HPDE6-E6E7 (cell line): ENCODE results near the gene PAK1.
"Not testable (repeated sequence)": the region's sequence is repeated elsewhere in the genome, so short reads cannot be mapped to it uniquely, and the experiment has no call there.

Experiments used
- DNase-seq: peaks from one replicate; pipeline ENCODE4 v3.0.0; 2011; ENCODE audit warnings: missing footprints; ENCODE audit errors: extremely low spot score

Gene PAK1

DNA sequence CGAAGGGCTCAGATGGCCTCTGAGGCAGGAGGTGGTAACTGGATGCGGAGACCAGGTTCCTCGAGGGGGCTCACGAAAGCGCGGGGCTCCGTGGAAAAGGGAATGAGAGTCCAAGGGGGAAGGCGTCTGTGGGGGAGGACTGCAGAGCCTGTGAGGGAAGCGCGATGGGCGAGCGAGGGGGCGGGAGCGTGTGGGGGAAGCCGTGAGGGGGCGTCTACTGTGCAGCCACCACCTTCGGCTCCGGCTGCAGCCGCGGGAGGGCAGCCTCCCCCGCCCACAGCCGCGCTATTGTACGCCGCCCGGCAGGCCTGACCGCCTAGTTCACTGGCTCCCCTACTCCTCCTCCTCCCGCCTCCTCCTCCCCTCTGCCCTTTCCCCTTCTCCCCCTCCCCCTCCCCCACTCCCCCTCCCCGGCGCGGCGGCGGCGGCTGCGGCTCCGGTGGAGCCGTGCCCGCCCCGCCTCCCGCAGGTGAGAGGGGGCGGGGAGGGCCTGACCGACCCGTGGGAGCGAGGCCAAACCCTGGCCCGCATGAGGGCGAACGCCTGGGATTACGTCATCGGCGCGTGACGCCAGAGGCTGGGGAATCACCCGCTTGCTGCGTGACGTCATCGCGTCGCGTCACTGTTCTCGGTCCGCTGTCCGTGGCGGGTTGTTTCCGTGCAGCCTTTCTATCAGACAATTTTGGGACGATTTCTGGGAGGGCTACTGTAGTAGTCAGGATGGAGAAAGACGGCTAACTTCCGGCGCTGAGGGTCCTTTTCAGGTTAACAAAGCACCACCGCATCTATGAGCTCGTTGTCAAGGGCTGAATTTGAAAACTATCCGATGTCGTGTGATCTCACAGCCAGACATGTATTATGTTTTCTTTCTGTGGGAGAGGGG is at the start of gene PAK1:
TSS of gene PAK1 (minus strand) at position 294 of the 883 bp plus-strand sequence. CDS start 81,574 bp downstream, outside the sequence.
- peak; percentile 93 for DNase-seq

DNA sequence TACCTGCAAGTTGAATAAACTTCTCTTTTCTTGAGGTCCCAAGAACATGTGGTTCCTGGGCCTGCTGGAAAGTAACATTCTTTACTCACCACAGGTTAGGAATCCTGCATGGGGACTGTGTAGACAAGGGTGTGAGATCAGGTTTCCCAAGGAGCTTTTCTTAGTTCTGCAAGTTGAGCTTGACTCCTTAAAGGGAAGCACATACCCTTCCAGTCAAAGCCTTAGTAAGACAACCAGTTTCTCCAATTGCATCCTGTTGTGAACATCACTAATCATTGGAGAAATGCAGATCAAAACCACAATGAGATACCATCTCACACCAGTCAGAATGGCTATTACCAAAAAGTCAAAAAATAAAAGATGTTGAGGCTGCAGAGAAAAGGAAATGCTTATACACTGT is 48.3 kb upstream of the PAK1 start:
- no peak for DNase-seq

DNA sequence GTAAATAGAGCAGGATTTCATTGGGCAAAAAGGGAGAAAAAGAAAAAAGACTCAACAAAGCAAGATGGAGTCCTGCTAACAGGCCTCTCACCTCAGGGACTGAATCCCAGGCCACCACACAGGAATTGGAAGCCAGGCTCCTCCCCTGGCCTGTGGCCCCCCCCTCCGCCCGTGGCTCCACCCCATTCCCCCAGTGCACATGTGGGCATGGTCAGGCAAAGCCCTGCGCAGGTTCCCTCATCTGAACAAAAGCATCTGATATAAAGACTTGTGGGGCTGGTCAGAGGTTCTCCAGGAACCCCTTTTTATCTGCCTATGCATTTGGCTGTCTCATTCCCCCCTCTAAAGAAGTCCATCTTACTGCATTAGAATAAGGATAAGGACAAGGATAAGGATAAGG is 46.0 kb upstream of the PAK1 start:
- DNase-seq = no peak

DNA sequence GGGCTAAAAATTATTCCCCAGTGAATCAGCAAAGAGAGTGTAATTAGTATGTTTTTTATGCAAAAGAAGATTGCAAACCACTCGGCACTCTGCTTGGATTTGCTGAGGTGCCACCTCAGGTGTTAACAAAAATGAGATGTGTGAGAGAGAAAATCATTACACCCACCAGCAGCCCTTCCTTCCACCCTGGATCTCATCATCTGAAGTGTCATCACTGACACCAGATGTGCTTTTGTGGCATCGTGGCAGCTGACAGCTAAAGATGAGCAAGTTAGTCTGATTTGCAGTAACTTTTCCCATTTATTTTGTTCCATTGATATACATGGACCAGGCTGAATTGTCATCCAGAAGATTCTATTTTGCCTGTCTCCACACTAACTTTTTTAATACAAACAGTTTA is 44.6 kb upstream of the PAK1 start:
- no peak for DNase-seq

DNA sequence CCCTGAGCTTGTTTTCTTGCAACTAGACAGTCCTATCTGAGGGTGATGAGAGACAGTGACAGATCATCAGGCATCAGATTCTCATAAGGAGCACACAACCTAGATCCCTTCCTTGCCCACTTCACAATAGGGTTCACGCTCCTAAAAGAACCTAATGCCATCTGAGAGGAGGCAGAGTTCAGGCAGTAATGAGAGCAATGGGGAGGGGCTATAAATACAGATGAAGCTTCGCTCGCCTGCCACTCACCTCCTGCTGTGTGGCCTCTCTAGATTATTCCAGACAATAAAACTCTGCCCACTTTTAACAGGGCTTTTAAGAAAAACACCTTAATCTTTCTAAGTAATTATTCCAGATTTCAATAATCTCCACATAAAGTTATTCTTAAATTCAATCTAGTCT is 43.9 kb upstream of the PAK1 start:
- no peak for DNase-seq

DNA sequence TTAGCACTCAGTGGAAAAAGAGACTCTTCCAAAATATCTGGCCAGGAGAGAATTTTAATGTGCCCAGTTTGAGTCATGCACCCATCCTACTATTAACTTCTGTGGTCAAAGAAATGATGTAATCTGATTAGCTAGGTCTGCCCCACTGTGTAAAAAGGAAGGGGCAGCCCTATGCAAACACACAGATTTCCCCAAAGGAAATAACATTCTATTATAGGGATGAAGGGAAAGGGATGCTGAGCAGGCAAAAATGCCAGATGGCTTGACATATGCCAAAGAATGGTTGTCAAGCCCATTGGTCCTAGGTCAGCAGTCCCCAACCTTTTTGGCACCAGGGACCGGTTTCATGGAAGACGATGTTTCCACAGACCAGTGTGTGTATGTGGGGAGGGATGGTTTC is 43.3 kb upstream of the PAK1 start:
- DNase-seq = no peak

DNA sequence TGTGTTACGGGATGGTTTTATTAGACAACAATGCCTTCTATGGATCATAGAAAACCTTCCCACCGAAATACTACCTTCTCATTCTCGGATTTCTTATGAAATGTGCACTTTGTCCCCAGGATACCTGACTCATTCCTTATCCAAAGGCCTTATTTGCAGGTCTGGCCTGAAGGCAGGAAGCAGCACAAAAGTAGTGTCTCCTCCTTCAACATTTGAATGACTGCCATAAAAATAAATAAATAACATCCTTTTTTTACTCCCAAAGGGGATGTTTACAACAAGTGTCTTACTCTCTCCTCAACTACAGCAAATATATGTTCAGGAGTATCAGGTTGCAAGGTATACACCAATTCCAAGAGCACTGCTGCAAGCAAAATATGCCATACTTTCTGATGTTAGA is 41.6 kb upstream of the PAK1 start:
- DNase-seq = no peak

DNA sequence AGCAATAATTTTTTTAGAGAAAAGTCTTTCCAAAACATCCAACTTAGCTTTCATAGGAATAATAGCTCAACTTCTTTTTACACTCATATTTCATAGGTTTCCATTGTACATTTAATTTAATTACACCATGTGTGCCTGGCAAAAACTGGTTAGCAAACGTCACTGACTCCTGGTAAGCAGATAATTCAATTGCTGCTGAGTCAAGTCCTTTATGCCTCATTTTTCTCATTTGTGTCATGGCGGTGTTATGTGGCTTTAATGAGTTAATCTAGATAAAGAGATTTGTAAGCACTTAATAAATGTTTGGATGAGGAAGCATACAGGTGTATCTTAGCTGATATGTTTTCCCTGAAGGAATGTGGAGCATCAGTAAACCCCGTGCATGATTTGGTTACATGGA is 41.2 kb upstream of the PAK1 start:
- DNase-seq = no peak

DNA sequence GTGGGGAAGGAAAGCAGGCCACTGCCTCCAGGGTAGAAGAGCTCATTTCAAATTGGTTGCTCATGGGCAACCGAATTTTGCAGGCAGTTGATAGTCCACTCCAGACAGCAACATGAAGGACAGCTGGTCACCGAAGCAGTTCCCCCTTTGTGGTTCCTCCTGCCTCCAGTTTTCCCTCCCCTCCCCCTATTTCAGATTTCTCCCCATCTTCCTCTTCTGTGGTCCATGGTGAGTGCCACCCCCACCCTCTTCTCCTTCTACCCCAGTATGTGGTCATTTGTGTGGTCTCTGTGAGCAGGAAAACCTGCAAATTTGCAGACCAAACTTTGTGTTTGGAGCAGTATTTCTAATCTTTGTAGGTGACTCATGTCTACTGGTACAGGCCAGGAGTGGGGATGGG is 38.2 kb upstream of the PAK1 start:
- DNase-seq = no peak

DNA sequence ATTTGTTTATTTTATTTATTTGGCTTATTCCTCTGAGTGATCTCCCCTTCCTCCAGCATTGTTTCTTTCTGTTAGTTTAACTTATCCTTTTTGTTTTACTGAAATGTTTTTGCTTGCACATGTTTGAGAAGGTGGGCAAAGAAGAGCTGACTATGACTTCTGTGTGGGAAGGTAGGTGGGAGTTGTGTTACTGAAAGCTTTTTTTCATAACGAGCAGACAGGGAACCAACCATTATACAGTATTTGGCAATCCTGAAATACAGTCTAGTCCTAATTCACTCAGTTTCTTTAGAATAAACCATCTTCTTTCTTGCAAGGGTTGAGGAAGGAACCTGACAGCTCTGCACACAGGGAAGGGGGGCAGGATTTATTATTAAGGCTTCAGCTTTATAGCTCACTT is 37.0 kb upstream of the PAK1 start:
- DNase-seq = no peak

DNA sequence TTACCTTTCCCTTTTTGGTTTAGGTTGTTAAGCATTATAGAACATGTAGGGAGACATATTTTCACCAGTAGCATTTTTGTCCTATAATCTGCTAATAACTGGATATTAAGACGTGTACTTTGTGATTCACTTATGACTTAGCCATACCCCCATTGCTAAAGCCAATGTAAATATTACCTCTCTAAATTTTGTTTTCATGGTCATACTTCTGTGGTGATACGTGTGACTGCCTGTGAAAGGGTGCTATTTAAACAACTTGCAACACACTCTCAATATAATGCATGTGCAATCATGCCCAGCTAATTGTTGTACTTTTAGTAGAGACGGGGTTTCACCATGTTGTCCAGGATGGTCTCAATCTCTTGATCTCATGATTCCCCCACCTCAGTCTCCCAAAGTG is 36.2 kb upstream of the PAK1 start:
- peak; percentile 23 for DNase-seq

DNA sequence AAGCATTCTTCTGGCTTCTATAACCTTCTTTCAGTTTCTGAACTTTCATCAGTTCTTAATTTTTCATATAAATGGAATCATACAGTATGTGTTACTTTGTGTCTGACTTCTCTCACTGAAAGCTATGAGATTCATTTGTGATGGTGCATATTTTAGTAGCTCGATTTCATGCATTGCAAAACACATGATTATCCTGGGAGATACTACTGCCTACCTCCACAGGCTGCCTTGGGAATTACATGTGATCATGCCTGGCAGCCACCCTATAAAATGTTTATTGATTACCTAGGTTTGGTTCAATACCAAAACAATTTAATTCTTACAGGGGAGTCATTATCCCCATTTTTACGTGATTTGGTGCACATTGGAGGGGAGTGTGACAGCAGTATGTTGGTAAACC is 34.1 kb upstream of the PAK1 start:
- DNase-seq = no peak

DNA sequence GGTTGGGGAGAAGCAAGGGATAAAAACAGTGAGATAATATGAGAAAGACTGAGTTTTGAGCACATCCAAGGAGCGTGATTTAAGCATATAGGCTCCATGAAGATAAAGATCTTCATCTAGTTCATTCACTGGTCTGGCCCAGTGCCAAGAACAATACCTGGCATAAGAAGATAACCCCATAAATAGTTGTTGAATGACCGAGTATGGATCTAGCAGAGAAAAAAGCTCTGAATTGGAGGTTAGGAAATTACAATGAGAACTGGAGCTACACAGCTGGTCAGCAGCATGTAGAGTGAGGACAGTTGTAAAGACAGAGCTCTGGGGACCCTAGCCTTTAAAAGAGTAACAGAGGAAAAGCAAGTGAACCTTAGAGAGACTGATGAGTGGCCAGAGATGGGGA is 33.0 kb upstream of the PAK1 start:
- peak; percentile 34 for DNase-seq

DNA sequence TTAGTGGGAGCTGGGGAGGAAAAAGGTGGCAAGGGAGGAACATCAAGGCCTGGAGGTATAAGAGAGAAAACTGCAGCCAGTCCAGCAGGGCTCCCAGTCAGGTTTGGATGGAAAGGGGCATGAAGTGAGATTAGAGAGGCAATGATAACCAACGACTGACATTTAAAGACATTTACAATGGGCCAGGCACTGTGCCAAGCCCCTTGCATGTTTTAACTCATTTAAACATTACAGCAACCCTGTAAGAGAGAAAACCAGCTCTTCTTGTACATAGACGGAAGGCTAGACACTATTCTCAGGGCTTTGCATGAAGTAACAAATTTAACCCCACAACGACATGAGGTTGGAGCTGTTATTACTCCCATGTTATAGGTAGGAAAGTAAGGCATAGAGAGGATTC is 32.1 kb upstream of the PAK1 start:
- no peak for DNase-seq

DNA sequence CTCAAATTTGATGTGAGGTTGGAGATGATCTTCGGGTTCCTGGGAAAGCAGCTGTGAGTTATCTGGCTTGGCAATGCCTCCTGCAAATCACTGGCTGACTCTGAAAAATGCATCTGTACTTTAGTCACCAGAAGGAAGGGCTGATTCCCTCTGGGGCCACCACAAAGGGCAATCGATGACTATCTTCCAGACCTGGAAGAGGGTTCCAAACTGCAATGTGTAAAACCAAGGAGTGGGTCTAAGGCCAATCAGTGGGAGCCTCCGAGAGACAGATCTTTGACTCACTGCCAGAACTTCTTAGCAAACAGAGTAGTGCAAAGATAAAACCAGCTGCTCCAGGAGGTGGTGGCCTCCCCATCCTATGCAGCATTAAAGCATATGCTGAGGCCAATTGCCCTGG is 29.1 kb upstream of the PAK1 start:
- no peak for DNase-seq

DNA sequence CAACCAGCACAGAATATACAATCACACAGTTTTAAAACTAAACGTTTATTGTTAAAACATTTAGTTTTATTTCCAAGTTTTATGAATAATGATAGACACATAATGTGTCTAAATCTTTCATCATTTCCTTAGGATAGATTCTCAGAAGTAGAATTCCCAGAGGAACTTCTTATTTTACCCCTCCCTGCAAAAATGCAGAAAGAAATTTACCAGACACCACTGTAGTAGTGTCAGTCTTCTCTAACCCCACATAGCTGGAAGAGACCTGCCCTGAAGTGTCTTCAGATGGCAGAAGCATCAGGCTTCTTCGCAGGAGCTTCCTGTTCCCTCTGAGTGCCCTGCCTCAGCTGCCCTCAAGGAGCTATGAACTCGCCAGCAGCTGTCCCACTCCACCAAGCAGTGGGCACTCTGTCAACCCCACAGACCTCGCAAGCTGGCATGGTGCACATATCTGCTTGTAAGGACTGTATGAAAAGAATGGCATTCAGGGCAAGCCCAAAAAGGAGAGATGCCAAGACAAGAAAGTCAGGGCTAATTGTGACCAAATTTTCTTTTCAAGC is 28.5 kb upstream of the PAK1 start:
- DNase-seq = no peak

DNA sequence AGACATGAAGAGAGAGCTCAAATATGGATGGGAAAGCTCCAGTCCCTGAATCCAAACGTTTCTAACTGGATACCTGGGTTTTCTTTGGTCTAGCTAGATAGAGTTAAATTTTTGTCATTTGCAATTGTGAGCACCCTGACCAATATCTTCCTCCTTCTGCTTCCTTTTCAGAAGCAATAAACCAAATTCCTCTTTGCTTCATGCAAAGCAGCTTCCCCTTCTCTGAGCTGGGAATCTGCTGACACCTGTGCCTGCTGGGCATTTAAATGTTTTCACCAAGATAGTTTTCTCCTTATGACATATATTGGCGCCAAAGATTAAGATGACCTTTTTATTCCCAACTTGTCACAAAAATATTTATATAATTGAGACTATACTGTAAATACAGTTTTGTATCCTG is 27.9 kb upstream of the PAK1 start:
- DNase-seq = no peak

DNA sequence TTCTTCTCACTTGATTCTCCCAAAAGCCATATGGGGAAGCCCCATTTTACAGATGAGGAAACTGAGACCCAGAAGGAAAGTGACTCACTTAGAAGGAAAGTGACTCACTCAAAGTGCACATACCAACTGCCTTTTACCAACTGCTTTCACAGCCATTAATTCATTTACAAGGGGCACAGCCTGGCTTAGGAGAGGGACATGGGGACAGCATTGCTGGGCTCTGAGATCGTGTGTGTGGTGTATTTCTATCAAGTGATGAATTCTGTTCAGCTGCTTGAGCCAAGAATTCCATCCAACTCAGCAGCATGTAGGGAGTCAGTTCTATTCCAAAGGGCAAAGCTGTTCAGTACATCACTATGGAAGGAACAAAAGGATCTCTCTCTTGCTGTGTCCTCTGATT is 23.5 kb upstream of the PAK1 start:
- no peak for DNase-seq

DNA sequence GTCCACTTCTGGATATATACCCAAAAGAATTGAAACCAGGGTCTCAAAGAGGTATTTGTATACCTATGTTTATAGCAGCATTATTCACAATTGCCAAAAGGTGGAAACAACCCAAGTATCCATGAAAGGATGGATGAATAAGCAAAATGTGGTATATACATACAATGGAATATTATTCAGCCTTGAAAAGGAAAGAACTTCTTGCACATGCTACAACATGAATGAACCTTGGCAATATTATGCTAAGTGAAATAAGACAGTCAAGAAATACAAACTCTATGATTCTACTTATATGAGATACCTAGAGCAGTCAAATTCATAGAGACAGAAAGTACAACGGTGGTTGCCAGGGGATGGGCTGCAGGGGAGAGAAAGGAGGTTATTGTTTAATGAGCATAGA is 21.6 kb upstream of the PAK1 start:
- no peak for DNase-seq

DNA sequence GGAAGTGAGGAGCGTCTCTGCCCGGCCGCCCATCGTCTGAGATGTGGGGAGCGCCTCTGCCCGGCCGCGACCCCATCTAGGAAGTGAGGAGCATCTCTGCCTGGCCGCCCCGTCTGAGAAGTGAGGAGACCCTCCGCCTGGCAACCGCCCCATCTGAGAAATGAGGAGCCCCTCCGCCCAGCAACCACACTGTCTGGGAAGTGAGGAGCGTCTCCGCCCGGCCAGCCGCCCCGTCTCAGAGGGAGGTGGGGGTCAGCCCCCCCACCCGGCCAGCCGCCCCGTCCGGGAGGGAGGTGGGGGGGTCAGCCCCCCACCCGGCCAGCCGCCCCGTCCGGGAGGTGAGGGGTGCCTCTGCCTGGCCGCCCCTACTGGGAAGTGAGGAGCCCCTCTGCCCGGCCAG is 16.1 kb upstream of the PAK1 start:
- not testable (repeated sequence) for DNase-seq

DNA sequence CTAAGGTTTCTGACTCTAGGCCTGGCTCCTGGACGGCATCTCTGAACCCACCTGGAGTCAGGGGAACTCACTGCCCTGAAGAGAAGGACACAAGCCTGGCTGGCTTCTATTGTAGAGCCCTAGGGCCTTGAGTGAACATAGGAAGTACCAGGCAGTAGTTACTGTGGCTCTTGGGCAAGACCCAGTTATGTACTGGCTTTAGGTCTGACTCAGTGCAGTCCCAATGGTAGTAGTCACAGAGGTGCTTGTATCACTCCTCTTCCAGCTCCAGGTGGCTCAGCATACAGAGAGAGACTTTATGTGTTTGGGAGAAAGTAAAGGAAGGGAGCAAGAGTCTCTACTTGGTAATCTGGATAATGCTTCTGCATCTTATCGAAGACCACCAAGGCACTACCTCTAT is 13.9 kb upstream of the PAK1 start:
- no peak for DNase-seq

DNA sequence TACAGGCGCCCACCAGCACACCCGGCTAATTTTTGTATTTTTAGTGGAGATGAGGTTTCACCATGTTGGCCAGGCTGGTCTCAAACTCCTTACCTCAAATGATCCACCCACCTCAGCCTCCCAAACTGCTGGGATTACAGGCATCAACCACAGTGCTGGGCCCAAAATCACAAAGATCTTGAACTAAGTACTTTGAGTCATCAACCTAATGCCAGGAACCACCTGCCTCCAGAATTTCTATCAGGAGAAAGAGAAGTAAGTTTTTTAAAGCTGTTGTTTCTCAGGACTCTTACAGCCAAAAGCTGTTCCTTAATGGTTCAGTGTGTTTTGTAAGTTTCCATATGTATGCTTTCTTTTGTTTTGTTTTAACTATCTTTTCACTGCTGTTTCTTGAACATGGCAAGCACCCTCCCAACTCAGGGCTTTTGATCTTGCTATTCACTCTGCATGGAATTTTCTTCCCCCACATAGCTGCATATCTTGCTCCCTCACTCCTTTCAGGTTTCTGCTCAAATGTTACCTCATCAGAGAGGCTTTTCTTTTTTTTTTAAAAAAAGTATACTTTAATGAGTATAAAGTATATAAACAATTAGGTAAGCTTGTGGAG is 6.0 kb upstream of the PAK1 start:
- no peak for DNase-seq

DNA sequence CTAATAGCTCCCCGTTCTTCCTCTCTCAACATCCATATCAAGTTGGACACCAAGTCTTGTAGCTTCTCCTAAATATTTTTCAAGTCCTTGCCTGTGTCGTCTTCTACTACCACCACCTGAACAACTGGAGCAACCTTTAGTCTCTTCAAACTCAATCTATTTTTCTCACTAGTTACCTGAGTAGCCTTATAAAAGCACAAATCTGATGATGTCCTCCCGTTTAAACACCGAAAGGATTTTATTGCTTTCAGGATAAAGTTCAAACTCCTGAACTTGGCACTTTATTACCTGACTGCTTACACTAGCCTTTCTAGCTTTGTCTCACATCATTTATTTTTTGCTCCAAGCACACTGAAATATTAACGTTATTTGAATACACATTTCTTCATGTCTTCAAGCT is 1.3 kb upstream of the PAK1 start:
- no peak for DNase-seq
